ENCODE measurements around the gene ITGA2.

GRCh38 chr5:53071298-53071697 is 82.1 kb downstream of the ITGA2 start:
- TF ChIP-seq CTCF (IDR thresholded peaks at IDR 0.05 in 2 of 3, conservative IDR thresholded peaks at IDR 0.05 in 1 of 3; ENCODE audit: borderline replicate concordance in 1 of 3, insufficient read depth in 1 of 3, low read depth in 2 of 3, low read length in 2 of 3) (no peak), YY1 (IDR thresholded peaks at IDR 0.05; ENCODE audit: extremely low read depth, insufficient replicate concordance, low read depth, low read length) (no peak), POLR2A (IDR thresholded peaks at IDR 0.05; ENCODE audit: borderline replicate concordance, extremely low read depth, insufficient read depth, insufficient read length) (no peak), CBX3 (IDR thresholded peaks at IDR 0.05; ENCODE audit: low read depth) (no peak), FOSL1 (IDR thresholded peaks at IDR 0.05; ENCODE audit: low read depth) (no peak), RAD21 (IDR thresholded peaks at IDR 0.05; ENCODE audit: low read depth) (no peak), SRF (IDR thresholded peaks at IDR 0.05; ENCODE audit: low read depth) (no peak), CEBPB (IDR thresholded peaks at IDR 0.05; ENCODE audit: low read depth) (no peak), MAX (IDR thresholded peaks at IDR 0.05) (no peak), EZH2 (IDR thresholded peaks at IDR 0.05) (no peak)
